GM12878 (cell line): Measurements from ENCODE around the gene AKAP9. TPM values are rescaled to one million over a fixed set of nuclear protein-coding genes. Genes with fewer than 3 reads are reported as not detected.

Source experiments
- ATAC-seq: fragments of 200-7000 bp; cut with Tn5 transposase; 3 replicates; pipeline ENCODE4 v1.9.1; 2020; ENCODE audit warnings: mild to moderate bottlenecking, moderate library complexity
- BruUV-seq: library from RNA; stranded (reverse); fragments of 400-500 nt; replicated peaks from 2 replicates; lab custom pipeline; 2021; lab: Mats Ljungman, UMichigan
- CTCF ChIA-PET: fragments of 300-600 bp; sonication (Branson Sonifier 250); formaldehyde crosslinking; extraction: SDS; loops from one replicate; lab custom pipeline; 2021; ENCODE audit warnings: inconsistent platforms; lab: Yijun Ruan, JAX
- POLR2A ChIA-PET: fragments of 350-600 bp; formaldehyde crosslinking; extraction: SDS; loops from one replicate; lab custom pipeline; 2021; ENCODE audit warnings: inconsistent platforms; lab: Charles Lee
- RAD21 ChIA-PET: fragments of 300-600 bp; sonication (Branson Sonifier 250); formaldehyde crosslinking; loops from one replicate; lab custom pipeline; 2023; ENCODE audit warnings: antibody characterized with exemption; ENCODE audit not compliant: unreplicated experiment; lab: Charles Lee
- SMC1A ChIA-PET: fragments of 300-600 bp; sonication (Branson Sonifier 250); formaldehyde crosslinking; loops from one replicate; lab custom pipeline; 2023; ENCODE audit not compliant: unreplicated experiment, uncharacterized antibody; lab: Charles Lee
- DNase-seq: peaks from one replicate; pipeline ENCODE4 v3.0.0-alpha.2; 2011; ENCODE audit warnings: low read depth, low spot score
- FAIRE-seq: peaks from 3 replicates; lab custom pipeline; 2011; peaks lifted over from hg19 to GRCh38; lab: Jason Lieb, UNC
- H2AFZ ChIP-seq: 2 replicates; pipeline ENCODE4 v1.6.0; 2011; ENCODE audit warnings: low read depth, low read length, control low read depth; ENCODE audit not compliant: control insufficient read depth
- H3K27ac ChIP-seq: 2 replicates; pipeline ENCODE4 v1.5.1; 2011; ENCODE audit warnings: control low read depth; ENCODE audit not compliant: control insufficient read depth, insufficient read depth
- H3K27me3 ChIP-seq, 2 experiments: replicated peaks in 1 of 2; 2 replicates each; pipeline versions ENCODE4 v1.6.0 to v1.6.1; 2011; ENCODE audit warnings: low read length in 1 of 2; ENCODE audit not compliant: control insufficient read depth in 2 of 2, insufficient read depth in 2 of 2
- H3K36me3 ChIP-seq, 2 experiments: 2 replicates each; pipeline ENCODE4 v1.5.1; 2011; ENCODE audit warnings: low read length in 1 of 2; ENCODE audit not compliant: control insufficient read depth in 2 of 2, insufficient read depth in 2 of 2
- H3K4me1 ChIP-seq: 2 replicates; pipeline ENCODE4 v1.6.1; 2011; ENCODE audit warnings: mild to moderate bottlenecking, low read length, moderate library complexity, mixed read lengths; ENCODE audit not compliant: control insufficient read depth, insufficient read depth
- H3K4me2 ChIP-seq: 2 replicates; pipeline ENCODE4 v1.6.0; 2011; ENCODE audit warnings: control low read depth; ENCODE audit not compliant: control insufficient read depth, insufficient read depth
- H3K4me3 ChIP-seq: fragments of 200-600 bp; sonication (generic); 2 replicates; pipeline ENCODE4 v1.5.1; 2016
- H3K79me2 ChIP-seq: 2 replicates; pipeline ENCODE4 v1.6.0; 2011; ENCODE audit warnings: low read length; ENCODE audit not compliant: control insufficient read depth, insufficient read depth
- H3K9ac ChIP-seq: 2 replicates; pipeline ENCODE4 v1.8.0; 2011; ENCODE audit warnings: low read length, control low read depth, mixed read lengths; ENCODE audit not compliant: control insufficient read depth, insufficient read depth
- H3K9me3 ChIP-seq: replicated peaks from 3 replicates; pipeline ENCODE4 v1.5.1; 2011; ENCODE audit warnings: mild to moderate bottlenecking, low read length; ENCODE audit not compliant: control insufficient read depth, insufficient read depth
- H4K20me1 ChIP-seq: 2 replicates; pipeline ENCODE4 v1.6.0; 2011; ENCODE audit not compliant: control insufficient read depth, insufficient read depth
- ATF7 ChIP-seq: fragments of 450-650 bp; IDR thresholded peaks from 2 replicates; pipeline ENCODE4 v1.6.1; 2016; ENCODE audit warnings: low read depth, mild to moderate bottlenecking
- BMI1 ChIP-seq: fragments of 450-650 bp; IDR thresholded peaks from 2 replicates; pipeline ENCODE4 v1.6.1; 2016; ENCODE audit warnings: mild to moderate bottlenecking, moderate library complexity, borderline replicate concordance
- CHD1 ChIP-seq: IDR thresholded peaks from 2 replicates; pipeline ENCODE4 v1.6.1; 2012; ENCODE audit warnings: low read depth, low read length, improper control_type of control experiment
- E2F4 ChIP-seq: IDR thresholded peaks from 2 replicates; pipeline ENCODE4 v1.6.1; 2012; ENCODE audit warnings: low read depth, low read length, improper control_type of control experiment
- EGR1 ChIP-seq, 2 experiments: IDR thresholded peaks; 1 replicate in 1 of 2; 2 replicates in 1 of 2; pipeline ENCODE4 v1.6.1; 2011 to 2012; ENCODE audit warnings: low read depth in 2 of 2, low read length in 2 of 2, borderline replicate concordance in 1 of 2, mild to moderate bottlenecking in 1 of 2, moderate library complexity in 1 of 2
- EZH2 ChIP-seq: IDR thresholded peaks from 2 replicates; pipeline ENCODE4 v1.6.1; 2012; ENCODE audit warnings: low read depth, mild to moderate bottlenecking, control low read depth, inconsistent platforms, low read length, borderline replicate concordance; ENCODE audit not compliant: control insufficient read depth
- KAT2A ChIP-seq: conservative IDR thresholded peaks from 2 replicates; pipeline ENCODE4 v1.6.1; 2011; ENCODE audit warnings: low read depth, low read length; ENCODE audit not compliant: control insufficient read depth
- KLF5 ChIP-seq: fragments of 450-650 bp; IDR thresholded peaks from 2 replicates; pipeline ENCODE4 v1.6.1; 2014; ENCODE audit warnings: mild to moderate bottlenecking; ENCODE audit not compliant: partially characterized antibody
- MAX ChIP-seq: IDR thresholded peaks from 2 replicates; pipeline ENCODE4 v1.6.1; 2012; ENCODE audit warnings: low read depth, low read length, improper control_type of control experiment
- MLLT1 ChIP-seq: fragments of 450-650 bp; IDR thresholded peaks from 2 replicates; pipeline ENCODE4 v1.6.1; 2016; ENCODE audit warnings: mild to moderate bottlenecking
- MTA3 ChIP-seq: IDR thresholded peaks from 2 replicates; pipeline ENCODE4 v1.6.1; 2012; ENCODE audit warnings: low read length, inconsistent platforms, borderline replicate concordance
- PRDM15 ChIP-seq: fragments of 450-650 bp; formaldehyde crosslinking; IDR thresholded peaks from 2 replicates; pipeline ENCODE4 v1.4.0; 2020; ENCODE audit warnings: mild to moderate bottlenecking, moderate library complexity
- RELA ChIP-seq: fragments of 450-650 bp; IDR thresholded peaks from 2 replicates; pipeline ENCODE4 v1.8.0; 2014; ENCODE audit warnings: borderline replicate concordance; ENCODE audit not compliant: partially characterized antibody
- STAT1 ChIP-seq: fragments of 450-650 bp; conservative IDR thresholded peaks from 2 replicates; pipeline ENCODE4 v1.6.1; 2014; ENCODE audit warnings: antibody characterized with exemption, mild to moderate bottlenecking
- SUPT20H ChIP-seq: IDR thresholded peaks from 2 replicates; pipeline ENCODE4 v1.6.1; 2011; ENCODE audit warnings: low read depth, mild to moderate bottlenecking, low read length, moderate library complexity, borderline replicate concordance; ENCODE audit not compliant: control insufficient read depth
- TARDBP ChIP-seq: IDR thresholded peaks from 2 replicates; pipeline ENCODE4 v1.6.1; 2016; ENCODE audit warnings: borderline replicate concordance
- WRNIP1 ChIP-seq: IDR thresholded peaks from 2 replicates; pipeline ENCODE4 v1.6.1; 2011; ENCODE audit warnings: low read depth, low read length, improper control_type of control experiment, borderline replicate concordance
- WGBS: methylation state at CpG from one replicate; pipeline ENCODE4 v1.1.6; 2016; ENCODE audit warnings: low lambda C conversion rate; ENCODE audit not compliant: insufficient replicate concordance, insufficient coverage; ENCODE audit errors: missing lambda C conversion rate; 5-methylcytosine and 5-hydroxymethylcytosine counted together
- in situ Hi-C: fragments of 300-500 bp; cut with MboI; formaldehyde crosslinking; loops from 9 replicates; pipeline ENCODE4 v1.14.3; 2018; ENCODE audit warnings: mixed read lengths
- intact Hi-C: fragments of 100-400 bp; cut with micrococcal nuclease; formaldehyde crosslinking; loops from one replicate; pipeline ENCODE4 v1.14.2; 2022; ENCODE audit not compliant: unreplicated experiment
- polyA plus RNA-seq, 11 experiments: library from polyadenylated mRNA; depleted of rRNA in 4 of 11; unstranded in 6 of 11; stranded (reverse) in 5 of 11; fragments of >200 nt; fragmentation: Nextera tagmentation in 4 of 11; fragmentation: Illumina TruSeq in 1 of 11; extraction: Ambion mirVana in 4 of 11; extraction: Trizol in 1 of 11; gene quantifications; 1 replicate in 1 of 11; 2 replicates in 10 of 11; pipeline versions ENCODE4 v1.2.1 to v1.2.3, GENCODE V29; 2011 to 2016; ENCODE audit warnings: inconsistent platforms in 2 of 11, missing spikeins in 2 of 11, low read depth in 1 of 11
- total RNA-seq, 4 experiments: library from RNA; depleted of rRNA in 3 of 4; stranded (reverse); fragments of >200 nt in 3 of 4; fragmentation: Illumina TruSeq in 1 of 4; extraction: Trizol in 1 of 4; gene quantifications; 2 replicates each; pipeline versions ENCODE4 v1.2.1 to v1.2.3, GENCODE V29; 2013 to 2021

The AKAP9 gene
- total and polyA plus RNA-seq, 10 of the 15 experiments (the other 5 are each of a cell fraction or from before 2014, with no cell fraction given): 21.1 to 62.8 (median 31.6) TPM

GRCh38 chr7:92072121-92072520, 131.5 kb downstream of the AKAP9 start (continued):
- TF ChIP-seq E2F4: no peak
- no peak for TF ChIP-seq MLLT1
- no peak for TF ChIP-seq MAX
- no peak for TF ChIP-seq EZH2
- TF ChIP-seq KLF5: no peak
- TF ChIP-seq STAT1: no peak

- ChIA-PET CTCF (interaction anchor here (1.9 kb wide), 1 partner anchor 9 kb away, joined by 4 read pairs; no protein-coding TSS in a partner anchor), POLR2A (no interaction called here), RAD21 (no interaction called here), SMC1A (interaction anchor here (0.7 kb wide), 1 partner anchor 22 kb away, joined by 3 read pairs; no protein-coding TSS in a partner anchor)
- intact Hi-C loops: no loop called here
- WGBS: 98% methylated on average over 3 of the region's 3 CpGs
- ATAC-seq: no peak
- H3K79me2 ChIP-seq: no peaks in the 10 kb centered on the region
- no peak overlapping the region for H3K4me2 ChIP-seq
- no peaks in the 10 kb centered on the region for H3K27me3 ChIP-seq
- H3K27ac ChIP-seq: no peak overlapping the region
- H4K20me1 ChIP-seq: no peaks in the 10 kb centered on the region
- H3K4me1 ChIP-seq: peaks cover 5% of the 10 kb centered on the region; the same call in 1 of the 2 replicates
- no peak overlapping the region for H3K9ac ChIP-seq
- DNase-seq: no peak
- in situ Hi-C loops: no loop called here
- no peak overlapping the region for H2AFZ ChIP-seq
- H3K4me3 ChIP-seq: no peak overlapping the region
- FAIRE-seq: no peak
- H3K36me3 ChIP-seq: no peaks in the 10 kb centered on the region
- BruUV-seq: no TSS peak
- no peaks in the 10 kb centered on the region for H3K9me3 ChIP-seq
- TF ChIP-seq MTA3 (no peak), BMI1 (no peak), RELA (no peak), CHD1 (no peak), TARDBP (no peak), SUPT20H (no peak), EGR1 (IDR thresholded peaks at IDR 0.05; ENCODE audit: borderline replicate concordance in 1 of 2, low read depth in 2 of 2, low read length in 2 of 2) (no peak), PRDM15 (CRISPR knock-in tag) (no peak), KLF5 (no peak), WRNIP1 (no peak), KAT2A (no peak), ATF7 (no peak)
Observed at GRCh38 chr7:92072708-92073107, 132.0 kb downstream of the AKAP9 start.
